Adrenal gland (tissue), 12 donors: Measurements from ENCODE around the gene TRMO. TPM values are rescaled to one million over a fixed set of nuclear protein-coding genes. Genes with fewer than 3 reads are reported as not detected.

Source experiments
- DNase-seq, 7 donors: peaks; one replicate each; pipeline ENCODE4 v3.0.0-alpha.2; 2019 to 2020
- H3K27ac ChIP-seq, 5 donors: fragments of 200-600 bp; sonication (generic) in 4 of 5; 1 replicate in 3 of 5; 2 replicates in 2 of 5; pipeline versions ENCODE4 v1.5.1 to v1.8.0; 2016 to 2020; ENCODE audit warnings: mild to moderate bottlenecking in 1 of 5
- H3K27me3 ChIP-seq: fragments of 200-600 bp; 2 replicates; pipeline ENCODE4 v1.8.0; 2021
- H3K36me3 ChIP-seq, 2 donors: fragments of 200-600 bp; replicated peaks in 1 of 2; 1 replicate in 1 of 2; 2 replicates in 1 of 2; pipeline versions ENCODE4 v1.5.1 to v1.8.0; 2018 to 2022
- H3K4me1 ChIP-seq, 2 donors: fragments of 200-600 bp; replicated peaks in 1 of 2; 1 replicate in 1 of 2; 2 replicates in 1 of 2; pipeline versions ENCODE4 v1.5.1 to v1.8.0; 2018 to 2021
- H3K4me3 ChIP-seq, 4 donors: fragments of 200-600 bp; sonication (generic) in 3 of 4; one replicate each; pipeline ENCODE4 v1.5.1; 2016 to 2018
- H3K9me3 ChIP-seq, 3 donors: fragments of 200-600 bp; sonication (generic) in 1 of 3; replicated peaks in 1 of 3; 1 replicate in 2 of 3; 2 replicates in 1 of 3; pipeline versions ENCODE4 v1.5.1 to v1.8.0; 2016 to 2021
- CTCF ChIP-seq, 6 experiments: fragments of 450-650 bp in 4 of 6; fragments of 200-600 bp in 2 of 6; sonication (generic) in 1 of 6; IDR thresholded peaks; 1 replicate in 5 of 6; 2 replicates in 1 of 6; pipeline versions ENCODE4 v1.5.1 to v1.8.0; 2016 to 2021; ENCODE audit warnings: antibody characterized with exemption in 6 of 6, mild to moderate bottlenecking in 2 of 6, moderate library complexity in 1 of 6
- POLR2A ChIP-seq, 2 donors: fragments of 450-650 bp; IDR thresholded peaks; one replicate each; pipeline ENCODE4 v1.6.1; 2017; ENCODE audit warnings: antibody characterized with exemption in 2 of 2, mild to moderate bottlenecking in 2 of 2, moderate library complexity in 1 of 2
- WGBS, 4 donors: extraction: QIAGEN DNeasy Blood & Tissue Kit in 2 of 4; methylation state at CpG; one replicate each; pipeline versions ENCODE4 v1.1.5 to v1.1.7; 2013 to 2017; 5-methylcytosine and 5-hydroxymethylcytosine counted together
- intact Hi-C, 2 donors: fragments of 100-400 bp; cut with DNase I; formaldehyde crosslinking; loops; one replicate each; pipeline versions ENCODE4 v1.14.1 to v1.15.0; 2022 to 2023
- polyA plus RNA-seq, 3 donors: library from polyadenylated mRNA; stranded (reverse); fragments of 200-250 nt in 2 of 3; fragments of 350-450 nt in 1 of 3; fragmentation: Illumina TruSeq in 1 of 3; extraction: RNeasy Lipid Tissue Mini Kit (QIAGEN cat#74804) in 1 of 3; gene quantifications; one replicate each; pipeline ENCODE4 v1.2.3, GENCODE V29; 2013 to 2014
- total RNA-seq, 9 donors: library from RNA; depleted of rRNA in 4 of 9; stranded (reverse); fragments of >200 nt in 4 of 9; fragments of 120-200 nt in 1 of 9; fragmentation: NEBNext Ultra II Directional in 1 of 9; extraction: Animal tissue kit (Norgen Biotek cat#: 25700) in 1 of 9; gene quantifications; one replicate each; pipeline versions ENCODE4 v1.1.0 to v1.2.4, GENCODE V29; 2013 to 2023
- donor health status: healthy with polysubstance abuse.
- donor health status: Bipolar disorder and iron deficiency.
- donor health status: DM: yes; HTN: yes; CAD: no.
- donor health status: DM: no; HTN: no; CAD: no.
- donor health status: DM: no; HTN: no; CAD: no.
- donor health status: DM: yes; HTN: yes; CAD: no.

Gene TRMO
- total and polyA plus RNA-seq, 12 donors = 7.8 to 40.4 (median 17.1) TPM

GRCh38 chr9:97907046-97907445 is 15.3 kb downstream of the TRMO start:
- Histone ChIP-seq H3K27ac (peak overlapping the region; percentile 66 to 85 (median 83)), H3K4me1 (peaks cover 23 to 29% of the 10 kb centered on the region in 2 donors), H3K27me3 (no peaks in the 10 kb centered on the region), H3K4me3 (no peak overlapping the region), H3K36me3 (peaks cover 0 to 37% of the 10 kb centered on the region in 2 donors), H3K9me3 (no peaks in the 10 kb centered on the region)
- WGBS, 4 donors = 74 to 90% (median 80%) methylated on average over 3 of the region's 3 CpGs
- intact Hi-C loops = no loop called here
- no peak for DNase-seq
- TF ChIP-seq POLR2A (IDR thresholded peaks at IDR 0.05) (no peak), CTCF (IDR thresholded peaks at IDR 0.05) (no peak)

- 51 to 64% (median 58%) methylated on average over 12 of the region's 12 CpGs for WGBS, 4 donors
- peak overlapping the region; percentile 66 to 85 (median 83) for H3K27ac ChIP-seq
- H3K4me3 ChIP-seq = peak overlapping the region in 1 of 4 donors; percentile 31
- H3K9me3 ChIP-seq = no peaks in the 10 kb centered on the region
- H3K36me3 ChIP-seq = peaks cover 0 to 29% of the 10 kb centered on the region in 2 donors
- no peaks in the 10 kb centered on the region for H3K27me3 ChIP-seq
- intact Hi-C loops = no loop called here
- peaks cover 23 to 29% of the 10 kb centered on the region in 2 donors for H3K4me1 ChIP-seq
- DNase-seq = peak; percentile 82 to 95 (median 92)
- TF ChIP-seq CTCF (IDR thresholded peaks at IDR 0.05) (no peak), POLR2A (IDR thresholded peaks at IDR 0.05) (peak in 1 of 2 donors; percentile 70)
These were observed 16.0 kb downstream of the TRMO start for GRCh38 chr9:97906236-97906831.

- intact Hi-C loops = no loop called here
- Histone ChIP-seq H3K27me3 (no peaks in the 10 kb centered on the region), H3K4me1 (peaks cover 23 to 36% of the 10 kb centered on the region in 2 donors), H3K9me3 (no peaks in the 10 kb centered on the region), H3K4me3 (no peak overlapping the region), H3K27ac (peak overlapping the region in 2 of 5 donors; percentile 83 to 85), H3K36me3 (peaks cover 0 to 25% of the 10 kb centered on the region in 2 donors)
- DNase-seq = no peak
- TF ChIP-seq CTCF (IDR thresholded peaks at IDR 0.05) = no peak
- no peak for TF ChIP-seq POLR2A (IDR thresholded peaks at IDR 0.05)
- 77 to 82% (median 80%) methylated on average over 2 of the region's 2 CpGs for WGBS, 4 donors
These were observed 17.1 kb downstream of the TRMO start for GRCh38 chr9:97905228-97905627.

- Histone ChIP-seq H3K27ac (no peak overlapping the region), H3K27me3 (no peaks in the 10 kb centered on the region), H3K9me3 (no peaks in the 10 kb centered on the region), H3K4me3 (no peak overlapping the region), H3K36me3 (peaks cover 0 to 19% of the 10 kb centered on the region in 2 donors), H3K4me1 (peaks cover 23 to 41% of the 10 kb centered on the region in 2 donors)
- WGBS, 4 donors = 89 to 99% (median 95%) methylated on average over 8 to 9 of the region's 9 CpGs
- intact Hi-C loops = no loop called here
- DNase-seq = no peak
- TF ChIP-seq CTCF (IDR thresholded peaks at IDR 0.05) (no peak), POLR2A (IDR thresholded peaks at IDR 0.05) (no peak)
These were observed 17.6 kb downstream of the TRMO start for GRCh38 chr9:97904725-97905124.
